ENCODE data around the gene RECQL.

- TF ChIP-seq CTCF (conservative IDR thresholded peaks at IDR 0.05): no peak
- no peak for TF ChIP-seq EZH2 (IDR thresholded peaks at IDR 0.05; ENCODE audit: low read depth)
These were observed 73.2 kb downstream of the RECQL start for GRCh38 chr12:21428241-21428640.

All from PC-9 (cell line).